DMS153 treated with DMSO at 0.1 percent for 48 hours (cell line): Measurements from ENCODE around the gene NPTXR.
"Not testable (repeated sequence)": the region's sequence is repeated elsewhere in the genome, so short reads cannot be mapped to it uniquely, and the experiment has no call there.

Source experiments
- DNase-seq: peaks from one replicate; lab custom pipeline; 2025; ENCODE audit not compliant: unreplicated experiment; lab: John Stamatoyannopoulos, UW

NPTXR gene

DNA sequence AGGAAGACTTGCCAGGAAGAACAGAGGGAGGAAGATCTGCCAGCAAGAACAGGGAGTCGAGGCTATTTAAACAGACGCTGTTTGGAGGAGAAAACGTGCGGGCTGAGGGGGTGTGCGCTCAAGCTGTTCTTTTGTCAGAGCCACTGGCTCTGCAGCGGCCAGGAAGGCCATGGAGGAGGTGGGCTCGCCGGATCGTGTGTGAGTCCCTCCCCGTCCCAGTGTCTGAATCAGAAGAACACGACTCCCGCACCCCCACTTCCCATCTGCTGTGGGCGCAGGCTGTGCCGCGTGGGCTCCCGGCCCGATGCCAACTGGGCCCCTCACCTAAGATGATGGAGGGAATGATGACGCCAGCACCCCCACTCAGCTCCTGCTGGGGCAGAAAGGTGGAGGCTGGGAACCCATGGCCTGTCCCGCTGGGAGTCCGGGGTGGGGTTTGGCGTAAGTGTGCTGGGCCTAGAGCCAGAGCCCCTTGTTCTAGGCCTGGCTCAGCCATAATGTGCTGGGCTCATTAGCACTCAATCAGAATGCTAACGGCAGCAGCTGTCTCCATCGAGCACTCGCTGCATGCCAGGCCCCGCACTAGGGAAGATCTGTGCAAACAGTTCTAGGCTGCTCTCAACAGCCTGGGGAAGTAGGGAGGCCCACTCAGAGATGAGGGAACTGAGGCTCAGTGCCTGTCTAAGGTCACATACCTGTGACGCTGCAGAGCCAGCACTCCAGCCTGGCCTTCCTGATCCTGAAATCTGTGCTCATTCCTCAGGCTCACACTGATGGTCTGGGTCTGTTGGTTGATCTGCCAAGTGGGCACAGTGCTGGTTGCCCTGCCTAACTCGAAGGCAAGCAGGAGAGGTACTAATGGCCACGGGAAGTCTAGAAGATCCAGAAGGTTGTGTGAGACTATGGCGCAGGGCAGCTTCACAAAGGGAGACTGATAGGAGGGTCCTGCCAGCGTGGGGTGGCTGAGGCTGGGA is 11.5 kb downstream of the NPTXR start:
- DNase-seq, result no peak

DNA sequence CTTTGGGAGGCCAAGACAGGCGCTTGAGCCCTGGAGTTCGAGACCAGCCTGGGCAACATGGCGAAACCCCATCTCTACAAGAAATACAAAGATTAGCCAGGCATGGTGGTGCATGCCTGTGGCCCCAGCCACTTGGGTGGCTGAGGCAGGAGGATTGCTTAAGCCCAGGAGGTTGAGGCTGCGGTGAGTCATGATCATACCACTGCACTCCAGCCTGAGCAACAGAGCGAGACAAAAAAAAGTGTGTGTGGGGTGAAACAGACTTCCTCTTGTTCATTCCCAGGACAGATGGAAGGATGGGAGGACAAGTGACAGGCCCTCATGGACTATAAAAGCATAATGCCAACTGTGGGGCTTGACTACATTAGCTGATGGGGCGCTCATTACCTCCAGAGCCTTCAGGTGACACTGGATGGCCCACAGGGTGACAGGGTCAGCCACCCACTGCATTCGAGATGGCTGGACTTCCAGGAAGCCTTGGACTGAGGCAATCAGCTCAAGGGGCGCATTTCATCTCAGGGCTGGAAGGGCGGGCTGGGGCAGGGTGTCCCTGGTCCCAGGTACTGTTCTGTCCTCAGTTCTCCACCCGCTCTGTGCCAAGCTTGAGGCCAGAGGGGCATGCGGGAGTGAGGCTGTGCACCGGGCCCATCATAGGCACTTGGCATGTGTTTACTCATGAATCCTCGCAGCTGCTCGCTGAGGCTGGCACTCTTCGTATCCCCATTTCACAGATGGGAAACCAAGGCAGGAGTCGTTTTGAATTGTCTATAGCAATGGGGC is 12.5 kb downstream of the NPTXR start:
- no peak for DNase-seq

DNA sequence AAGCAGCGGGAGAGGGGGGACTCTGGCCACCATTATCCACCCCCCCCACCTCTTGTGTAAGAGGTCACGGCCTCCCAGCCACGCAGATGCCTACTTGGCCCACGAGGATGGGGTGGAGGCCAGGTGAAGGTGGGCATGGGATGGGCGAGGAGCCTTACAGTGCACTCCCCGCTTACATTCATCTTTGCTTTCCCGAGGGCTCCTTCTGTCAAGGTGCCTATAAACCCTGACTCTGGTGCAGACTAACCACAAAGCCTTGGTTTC is 13.1 kb downstream of the NPTXR start:
- no peak for DNase-seq

DNA sequence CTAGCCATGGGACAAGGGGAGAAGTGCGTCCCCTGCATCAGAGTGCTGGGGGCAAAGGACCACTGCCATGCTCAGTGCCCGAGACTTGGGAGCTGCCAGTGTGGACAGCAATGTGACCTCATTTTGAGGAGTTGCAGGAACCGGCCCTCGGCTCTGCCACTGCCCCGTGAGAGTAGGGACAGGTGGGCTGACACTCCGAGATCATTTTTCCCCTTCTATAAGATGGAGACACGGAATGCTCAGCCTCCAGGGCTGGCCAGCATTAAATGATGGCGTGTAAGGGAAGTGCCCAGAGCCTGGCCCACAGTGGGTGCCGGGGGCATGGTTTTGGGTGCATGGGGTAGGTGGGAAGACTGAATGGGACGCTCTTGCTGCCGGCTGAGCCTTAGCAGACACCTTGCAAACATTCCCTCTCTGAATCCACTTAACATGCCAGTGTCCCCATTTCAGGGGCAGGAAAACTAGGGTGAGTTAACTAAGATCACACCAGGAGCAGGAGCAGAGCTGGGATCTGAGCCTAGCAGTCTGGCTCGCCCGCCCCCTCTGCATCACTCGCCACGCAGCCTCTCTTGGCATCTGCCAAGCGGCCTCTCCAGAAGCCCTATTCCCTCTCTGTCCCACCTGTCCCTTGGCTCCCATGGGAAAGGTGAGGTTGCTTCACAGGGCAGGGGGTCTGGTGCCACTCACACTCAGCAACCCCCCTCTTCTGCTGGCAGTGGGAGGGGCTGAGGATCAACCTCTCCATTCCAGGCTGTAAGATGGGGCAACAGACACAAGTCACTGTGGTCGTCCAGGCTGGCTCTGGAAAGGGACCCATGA is 13.6 kb downstream of the NPTXR start:
- DNase-seq, result no peak

DNA sequence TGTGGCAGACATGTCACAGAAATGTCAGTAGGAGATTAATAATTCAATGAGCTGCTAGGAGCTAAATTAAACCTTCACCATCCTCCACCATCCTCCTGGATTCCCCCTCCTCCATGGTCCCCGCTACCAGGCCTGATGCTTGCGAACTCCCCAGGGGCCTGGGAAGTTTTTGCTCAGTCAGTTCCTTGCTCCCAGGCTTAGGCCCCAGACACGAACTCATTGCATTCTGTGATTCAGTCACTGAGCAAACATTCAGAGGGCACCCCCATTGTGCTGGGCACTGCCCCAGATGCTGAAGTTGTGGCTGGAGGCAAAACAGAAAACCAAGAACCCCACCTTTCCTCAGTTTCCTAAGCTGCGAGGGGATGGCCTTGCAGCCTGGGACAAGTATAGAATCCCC is 14.3 kb downstream of the NPTXR start:
- no peak for DNase-seq

DNA sequence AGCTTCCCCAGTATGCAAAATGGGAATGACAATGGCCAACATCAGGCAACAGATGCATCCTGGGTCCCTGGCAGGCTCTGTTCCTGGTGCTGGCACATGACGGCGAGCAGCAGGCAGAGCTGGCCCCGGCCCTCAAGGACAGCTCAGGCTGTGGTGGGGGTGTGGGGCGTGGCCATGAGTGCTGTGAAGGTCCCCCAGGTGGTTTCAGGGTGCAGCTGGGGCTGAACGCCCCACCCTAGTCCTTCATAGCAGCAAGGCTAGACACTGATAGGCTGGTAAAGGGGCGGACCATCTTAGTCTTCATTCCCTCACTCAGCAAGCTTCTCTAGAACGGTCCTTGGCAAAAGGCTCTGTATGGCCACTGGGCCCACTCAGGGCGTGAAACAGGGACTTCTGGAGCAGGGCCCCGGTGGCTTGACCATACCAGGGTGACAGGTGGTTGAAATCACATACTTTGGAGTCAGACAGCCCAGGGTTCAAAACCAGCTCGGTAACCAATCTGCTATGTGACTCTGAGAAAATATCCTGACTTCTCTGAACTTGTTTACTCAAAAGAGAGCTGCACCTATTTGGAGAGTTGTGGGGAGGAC is 15.1 kb downstream of the NPTXR start:
- no peak for DNase-seq

DNA sequence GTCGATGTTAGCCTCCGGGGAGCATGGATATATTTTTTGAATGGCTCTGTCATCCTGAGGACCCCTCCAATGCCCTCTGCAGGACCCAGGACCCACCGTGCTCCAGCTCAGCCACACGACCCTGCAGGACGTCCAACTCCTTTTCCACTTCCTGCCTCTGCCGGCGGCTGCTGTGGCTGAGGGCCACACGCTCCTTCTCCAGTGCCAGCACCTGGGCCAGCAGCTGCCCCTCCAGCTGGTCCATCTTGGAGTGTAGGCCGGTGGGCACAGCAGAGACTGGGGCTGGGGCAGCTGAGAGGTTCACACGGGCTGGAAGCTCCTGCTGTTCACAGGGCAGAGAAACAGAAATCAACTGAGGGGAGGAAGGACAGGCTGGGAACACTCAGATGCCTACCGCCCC is 15.6 kb downstream of the NPTXR start:
- DNase-seq, result no peak

DNA sequence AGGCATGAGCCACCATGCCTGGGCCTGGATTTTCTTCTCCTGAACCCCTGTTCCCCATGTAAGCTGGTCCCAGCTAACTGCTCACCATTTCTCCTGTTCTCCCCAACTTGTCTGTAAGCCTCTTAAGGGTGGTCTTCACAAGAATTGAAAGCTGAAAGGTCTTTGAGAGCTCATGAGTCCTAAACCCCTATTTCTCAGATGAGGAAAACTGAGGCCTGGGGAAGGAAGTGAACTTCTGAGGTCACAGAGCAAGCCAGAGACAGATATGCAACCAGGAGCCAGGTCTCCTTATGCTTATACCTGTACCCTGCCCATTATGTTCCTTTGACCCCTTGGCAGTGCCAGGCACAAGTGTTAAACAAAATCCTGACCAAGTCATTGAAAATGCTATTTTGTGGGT is 16.3 kb downstream of the NPTXR start:
- DNase-seq, result no peak

DNA sequence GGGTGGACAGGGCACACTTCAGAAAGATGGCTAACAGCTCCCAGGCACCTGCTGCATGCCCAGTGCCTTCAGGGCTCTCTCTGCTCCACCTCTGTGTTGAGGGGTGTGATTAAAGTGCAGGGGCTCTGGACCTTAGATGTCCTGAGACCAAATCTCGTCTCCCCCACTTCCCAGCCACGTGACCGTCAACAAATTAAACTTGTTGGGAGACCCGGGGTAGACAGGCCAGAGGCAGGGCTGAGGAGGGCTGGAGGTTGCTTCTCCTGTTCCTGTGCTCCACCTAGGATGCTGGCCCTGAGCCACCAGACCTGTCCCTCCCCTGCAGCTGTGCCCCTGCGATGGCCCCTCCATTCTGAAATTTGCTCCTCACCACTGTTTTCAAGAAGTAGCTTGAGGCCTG is 17.0 kb downstream of the NPTXR start:
- DNase-seq, result no peak

DNA sequence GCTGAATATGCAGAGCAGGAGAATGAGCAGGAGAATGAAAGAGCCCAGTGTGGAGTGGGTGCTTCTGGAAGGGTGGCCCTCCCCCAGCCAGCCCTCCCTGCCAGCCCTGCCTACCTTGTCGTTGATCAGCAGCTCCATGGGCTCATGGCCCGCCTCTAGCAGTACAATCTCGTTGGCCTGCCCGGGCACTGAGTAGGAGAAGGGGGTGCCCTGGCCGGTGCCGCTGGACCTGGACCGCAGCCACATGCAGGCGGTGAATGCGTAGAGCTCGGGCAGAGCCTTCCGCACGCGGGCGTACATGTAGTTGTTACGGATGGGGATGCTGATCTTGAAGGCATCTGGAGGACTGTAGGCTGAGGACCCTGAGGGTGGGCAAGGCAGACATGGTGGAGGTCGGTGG is 17.4 kb downstream of the NPTXR start:
- no peak for DNase-seq

DNA sequence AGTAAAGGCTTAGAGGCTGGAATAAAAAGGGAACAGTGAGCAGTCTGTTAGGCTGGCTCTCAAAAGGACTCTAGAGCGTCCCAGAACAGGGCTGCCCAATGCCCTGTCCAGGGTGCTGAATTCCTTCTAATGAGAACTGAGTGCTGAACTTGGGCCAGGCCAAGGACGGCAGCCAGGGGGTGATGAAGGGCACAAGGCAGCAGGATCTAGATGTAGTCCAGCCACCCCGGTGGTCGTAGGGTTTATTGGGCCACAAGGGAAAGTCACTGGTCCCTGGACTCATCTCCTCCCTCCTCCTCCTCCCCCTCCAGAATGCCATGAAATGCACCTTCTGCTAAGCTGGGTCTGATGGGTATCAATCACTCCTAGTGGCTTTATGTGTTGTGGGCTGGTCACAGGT is 19.2 kb downstream of the NPTXR start:
- DNase-seq, result no peak

DNA sequence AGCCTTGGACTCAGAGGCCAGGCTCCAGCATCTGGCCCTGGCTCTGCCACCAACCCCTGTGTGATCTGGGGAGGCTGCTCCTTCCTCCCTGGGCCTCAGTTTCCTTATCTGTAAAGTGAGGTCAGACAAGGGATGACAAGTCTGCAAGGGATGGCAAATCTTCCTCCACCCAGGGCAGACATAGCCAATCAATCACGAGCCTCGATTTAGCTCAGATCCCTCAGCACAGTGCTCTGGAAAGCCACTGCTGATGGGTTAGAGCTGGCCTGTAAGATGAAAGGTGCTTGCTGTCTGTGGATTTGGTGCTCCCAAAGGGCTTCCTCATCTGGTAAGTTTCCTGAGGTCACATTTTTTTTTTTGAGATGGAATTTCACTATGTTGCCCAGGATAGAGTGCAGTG is 20.2 kb downstream of the NPTXR start:
- DNase-seq, result no peak

DNA sequence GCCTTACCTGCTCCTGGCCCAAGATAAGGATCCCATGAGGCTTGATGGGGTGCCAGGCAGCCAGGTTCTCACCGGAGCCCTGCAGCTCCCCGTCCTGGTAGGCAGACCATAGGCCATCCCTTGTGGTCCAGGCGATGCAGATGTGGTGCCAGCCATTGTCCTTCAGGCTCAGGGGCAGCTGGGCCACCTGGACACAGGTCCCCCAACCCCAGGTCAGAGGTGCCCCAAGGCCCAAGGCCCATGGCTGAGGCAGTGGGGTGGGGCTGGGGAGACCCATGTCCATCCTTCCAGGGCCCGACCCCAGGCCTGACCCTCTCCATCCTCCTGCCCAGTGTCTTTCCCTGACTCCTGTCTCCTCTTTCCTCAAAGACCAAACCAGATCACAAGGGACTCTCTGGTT is 20.8 kb downstream of the NPTXR start:
- no peak for DNase-seq

DNA sequence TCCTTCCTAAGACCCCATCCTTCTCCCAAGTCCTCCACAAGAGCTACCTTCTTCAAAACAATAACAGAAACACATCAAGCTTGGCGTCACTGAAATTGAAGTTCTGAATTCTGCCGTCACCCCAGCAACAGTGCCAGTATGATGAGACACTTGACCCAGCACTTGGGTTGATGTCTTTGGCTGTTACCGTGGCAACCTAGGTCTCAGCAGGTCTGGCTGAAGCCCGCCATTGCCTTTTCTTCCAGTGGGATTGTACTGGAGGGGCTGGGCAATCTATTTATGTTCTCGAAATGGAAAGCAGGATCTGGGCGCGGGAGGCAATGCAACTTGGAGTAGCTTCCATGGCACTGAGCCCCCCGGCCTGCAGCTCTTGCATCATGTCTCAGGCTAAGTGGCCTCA is 23.8 kb downstream of the NPTXR start:
- no peak for DNase-seq

DNA sequence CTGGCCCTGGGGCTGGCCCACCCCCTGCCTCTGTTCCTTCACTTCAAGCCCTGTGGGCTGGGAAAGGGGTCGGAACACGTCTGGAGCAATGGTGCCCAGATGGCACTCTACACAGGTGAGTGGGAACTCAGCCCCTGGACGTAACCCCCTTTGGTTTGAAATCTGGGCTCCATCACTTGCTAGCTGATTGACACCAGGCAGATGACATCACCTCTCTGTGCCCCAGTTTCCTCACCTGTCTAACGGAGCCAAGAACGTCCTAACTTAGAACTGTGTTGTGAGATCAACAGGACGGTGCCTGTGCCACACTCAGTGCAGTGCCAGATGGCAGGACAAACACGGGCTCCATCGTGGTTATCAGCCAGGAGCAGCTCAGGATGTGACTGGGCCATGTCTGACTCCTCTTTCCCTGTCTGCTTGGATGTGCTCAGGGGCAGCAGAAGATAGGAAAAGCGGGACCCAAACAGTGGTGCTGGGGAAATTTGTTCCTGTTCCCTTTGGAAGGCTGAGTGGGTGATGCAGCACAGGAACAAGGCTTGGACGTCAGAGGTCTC is 24.4 kb downstream of the NPTXR start:
- DNase-seq, result no peak

DNA sequence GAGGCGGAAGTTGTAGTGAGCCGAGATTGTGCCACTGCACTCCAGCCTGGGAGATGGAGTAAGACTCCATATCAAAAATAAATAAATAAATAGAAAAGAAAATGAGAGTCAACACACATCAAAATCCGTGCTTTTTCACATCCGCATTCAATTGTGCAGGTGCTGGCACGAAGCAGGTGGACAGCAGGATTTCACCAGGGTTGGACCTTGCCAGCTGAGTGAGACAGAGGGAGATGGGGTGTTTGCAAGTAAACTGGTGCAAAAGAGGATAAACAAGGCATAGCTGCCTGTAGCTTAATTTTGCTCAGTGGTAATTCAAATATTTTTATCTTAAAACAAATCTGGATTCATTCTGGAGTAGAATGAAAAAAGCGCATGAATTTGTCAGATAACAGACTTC is 26.6 kb downstream of the NPTXR start:
- no peak for DNase-seq

DNA sequence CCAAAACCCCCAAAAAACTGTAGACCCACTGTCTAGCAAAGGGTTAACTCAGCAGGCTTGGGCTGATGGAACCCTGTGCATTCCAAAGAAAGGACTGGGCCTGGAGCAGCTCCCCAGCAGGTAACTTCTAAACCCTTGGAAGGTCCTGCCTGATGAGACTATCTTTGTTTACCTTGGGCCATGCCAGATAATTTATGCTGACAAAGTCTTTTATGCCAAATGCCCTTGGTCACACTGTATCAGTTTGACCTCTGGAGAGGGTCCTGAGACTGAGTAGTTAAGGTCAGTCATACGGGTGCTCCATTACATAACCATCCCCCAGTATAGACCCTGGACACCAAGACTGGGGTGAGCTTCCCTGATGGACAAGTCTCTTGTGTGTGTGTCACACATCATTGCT is 28.0 kb downstream of the NPTXR start:
- no peak for DNase-seq

DNA sequence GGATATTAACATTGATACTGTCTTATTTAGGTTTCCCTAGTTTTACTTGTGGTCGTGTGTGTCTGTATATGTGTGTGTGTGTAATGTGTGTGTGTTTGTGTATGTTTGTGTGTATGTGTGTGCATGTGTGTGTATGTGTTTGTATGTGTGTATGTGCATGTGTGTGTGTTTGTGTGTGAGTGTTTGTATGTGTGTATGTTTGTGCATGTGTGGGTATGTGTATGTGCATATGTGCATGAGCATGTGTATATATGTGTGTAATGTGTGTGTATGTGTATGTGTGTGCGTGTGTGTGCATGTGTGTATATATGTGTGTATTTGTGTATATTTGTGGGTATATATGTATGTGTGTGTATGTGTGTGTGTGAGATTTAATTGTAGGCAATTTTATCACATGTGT is 32.6 kb downstream of the NPTXR start:
- DNase-seq, result no peak

DNA sequence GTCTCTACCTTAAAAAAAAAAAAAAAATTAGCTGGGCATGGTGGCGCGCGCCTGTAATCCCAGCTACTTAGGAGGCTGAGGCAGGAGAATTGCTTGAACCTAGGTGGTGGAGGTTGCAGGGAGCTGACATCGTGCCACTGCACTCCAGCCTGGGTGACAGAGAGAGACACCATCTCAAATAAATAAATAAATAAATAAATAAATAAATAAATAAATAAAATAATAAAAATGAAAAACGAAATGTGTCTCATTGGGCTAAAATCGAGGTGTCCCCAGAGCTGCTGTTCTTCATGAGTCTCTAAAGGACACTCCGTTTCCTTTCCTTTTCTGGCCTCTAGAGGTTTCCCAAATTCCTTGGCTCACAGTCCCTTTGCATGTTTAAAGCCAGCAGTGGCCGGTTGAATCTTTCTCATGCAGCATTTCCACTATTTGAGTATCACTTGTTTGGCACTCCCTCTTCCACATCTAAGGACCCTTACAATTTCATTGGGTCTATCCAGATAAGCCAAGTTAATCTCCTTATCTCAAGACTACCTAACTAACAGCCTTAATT is 38.7 kb downstream of the NPTXR start:
- not testable (repeated sequence) for DNase-seq

DNA sequence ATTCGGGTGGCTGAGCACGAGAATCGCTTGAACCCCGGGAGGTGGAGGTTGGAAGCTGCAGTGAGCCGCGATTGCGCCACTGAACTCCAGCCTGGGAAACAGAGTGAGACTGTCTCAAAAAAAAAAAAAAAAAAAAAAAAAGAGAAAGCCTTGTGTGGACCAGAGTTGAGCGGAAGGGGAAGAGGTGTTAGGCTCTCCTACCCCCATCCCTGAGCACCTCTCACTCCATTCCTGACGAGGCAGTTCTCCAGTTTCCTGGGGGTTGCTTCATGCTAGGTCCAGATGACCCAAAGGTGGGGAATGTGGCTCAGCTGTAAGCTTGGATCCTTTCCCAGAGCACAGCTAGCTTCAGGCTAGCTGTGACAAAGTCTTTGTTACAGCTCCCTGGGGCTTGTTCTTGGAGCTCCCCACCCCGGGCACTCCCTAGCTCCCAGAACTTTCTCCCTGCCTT is 41.1 kb downstream of the NPTXR start:
- no peak for DNase-seq
